Measurements from ENCODE around the gene GRIA3.
"Not testable (repeated sequence)": the region's sequence is repeated elsewhere in the genome, so short reads cannot be mapped to it uniquely, and the experiment has no call there.

Gene GRIA3

DNA sequence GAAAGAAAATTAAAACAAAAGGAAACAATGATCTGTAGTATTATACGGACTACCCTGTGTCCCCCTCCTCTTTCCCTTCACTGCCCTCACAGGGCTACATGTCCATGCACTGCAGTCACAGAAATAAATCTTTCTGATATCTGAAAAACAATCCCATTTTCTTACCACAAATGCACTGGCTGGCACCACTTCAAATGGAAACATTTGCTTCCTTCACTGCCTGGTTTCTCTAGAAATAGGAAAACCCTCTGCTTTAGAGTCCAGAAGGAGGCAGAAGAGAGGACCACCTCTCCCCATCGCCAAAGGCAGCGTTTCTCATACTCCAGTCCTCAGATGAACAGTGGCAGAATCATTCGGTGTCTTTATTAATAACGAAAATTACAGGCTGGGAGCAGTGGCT is 98.2 kb downstream of the GRIA3 start:
- DNase-seq, result no peak

GRCh38 chrX:123283407-123283806 is 99.3 kb downstream of the GRIA3 start:
- DNase-seq, result not testable (repeated sequence)

GRCh38 chrX:123291623-123292022 is 107.5 kb downstream of the GRIA3 start:
- no peak for DNase-seq

- DNase-seq, result no peak
Measured at GRCh38 chrX:123298026-123298425, 113.9 kb downstream of the GRIA3 start.

- no peak for DNase-seq
Measured at GRCh38 chrX:123303429-123303828, 119.4 kb downstream of the GRIA3 start.

DNA sequence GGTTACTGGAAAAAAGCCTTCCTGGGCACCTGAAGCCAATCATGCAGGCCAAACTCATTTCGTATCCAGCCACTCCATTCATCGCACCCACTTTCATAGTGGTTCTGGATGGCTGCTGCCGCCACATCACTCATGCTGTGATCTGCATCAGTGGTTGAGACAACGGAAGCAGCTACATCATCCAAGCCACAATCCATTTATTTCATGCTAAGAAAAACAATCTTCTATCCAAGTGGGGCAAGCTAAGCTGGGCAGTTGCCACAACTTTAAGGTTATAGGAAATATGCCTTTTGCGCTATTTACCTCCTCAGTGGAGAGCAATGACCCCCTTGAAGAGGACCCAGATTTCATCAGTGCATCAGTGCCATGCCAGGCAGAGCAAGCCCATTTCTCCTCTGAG is 124.6 kb downstream of the GRIA3 start:
- DNase-seq, result no peak

GRCh38 chrX:123310112-123310511 is 126.0 kb downstream of the GRIA3 start:
- no peak for DNase-seq

- no peak for DNase-seq
Measured at GRCh38 chrX:123311486-123311885, 127.4 kb downstream of the GRIA3 start.

DNA sequence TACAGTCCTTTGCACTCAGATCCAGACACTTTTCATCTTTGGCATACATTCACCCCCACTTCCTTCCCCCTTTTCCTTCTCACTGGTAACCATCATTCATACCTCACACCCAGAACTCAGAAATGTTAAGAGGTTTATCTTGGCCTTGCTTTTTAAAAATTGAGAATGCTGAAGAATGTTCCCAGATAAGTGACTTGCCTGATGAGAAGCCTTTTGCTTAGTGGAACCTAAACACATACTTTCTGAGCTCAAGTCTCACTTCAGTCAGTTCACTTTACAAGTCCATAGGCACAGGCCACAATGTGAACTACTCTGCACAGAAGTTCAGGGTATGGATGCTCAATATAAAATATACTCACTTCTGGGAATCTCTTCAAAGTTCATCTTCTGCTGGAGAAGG is 129.4 kb downstream of the GRIA3 start:
- DNase-seq, result no peak

GRCh38 chrX:123320622-123321021 is 136.5 kb downstream of the GRIA3 start:
- DNase-seq, result no peak

DNA sequence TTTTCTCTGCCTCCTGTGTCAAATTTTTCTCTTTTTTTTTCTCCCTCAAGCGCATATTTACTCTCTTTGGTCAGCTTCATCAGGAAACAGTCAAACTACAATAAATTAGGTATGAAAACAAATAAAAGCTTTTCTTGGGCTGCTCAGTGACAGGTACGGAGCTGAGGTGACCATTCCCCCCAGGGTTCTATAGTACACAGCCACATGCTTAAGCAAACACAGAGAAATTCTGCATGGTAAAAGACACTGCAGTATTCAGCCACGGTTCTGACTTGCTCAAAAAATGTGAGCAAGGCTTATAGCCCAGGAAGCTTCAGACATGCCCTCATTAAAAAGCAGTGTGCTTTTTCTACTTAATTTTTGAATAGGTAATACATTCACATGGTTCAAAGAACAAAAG is 138.5 kb downstream of the GRIA3 start:
- DNase-seq, result no peak

- DNase-seq, result no peak
Measured at GRCh38 chrX:123324625-123325024, 140.5 kb downstream of the GRIA3 start.

- DNase-seq, result no peak
Measured at GRCh38 chrX:123330229-123330942, 146.3 kb downstream of the GRIA3 start.

- DNase-seq, result no peak
Measured at GRCh38 chrX:123331349-123331748, 147.3 kb downstream of the GRIA3 start.

- DNase-seq, result no peak
Measured at GRCh38 chrX:123331859-123332258, 147.8 kb downstream of the GRIA3 start.

- no peak for DNase-seq
Measured at GRCh38 chrX:123336666-123337065, 152.6 kb downstream of the GRIA3 start.

GRCh38 chrX:123337886-123338639 is 154.0 kb downstream of the GRIA3 start:
- DNase-seq, result no peak

- no peak for DNase-seq
Measured at GRCh38 chrX:123339221-123339905, 155.3 kb downstream of the GRIA3 start.

GRCh38 chrX:123340696-123341095 is 156.6 kb downstream of the GRIA3 start:
- DNase-seq, result no peak

GRCh38 chrX:123348468-123348867 is 164.4 kb downstream of the GRIA3 start:
- no peak for DNase-seq

DNA sequence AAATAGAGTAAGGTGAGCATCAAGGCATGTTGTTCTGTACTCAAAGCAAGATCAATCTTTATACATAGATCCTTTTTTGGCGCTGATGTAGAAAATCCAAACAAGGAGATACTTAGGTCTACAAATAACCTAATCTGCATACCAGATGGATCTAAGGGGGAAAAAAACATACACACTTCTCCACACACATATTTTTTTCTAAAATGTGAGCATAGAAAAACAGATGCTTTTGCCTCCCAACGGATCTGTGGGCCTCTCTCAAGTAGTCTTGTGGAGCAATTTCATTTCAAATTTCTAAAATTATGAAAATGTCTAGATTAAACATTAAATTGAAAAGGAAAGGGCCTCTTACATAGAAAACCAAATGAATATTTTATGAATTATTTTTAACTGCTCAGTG is 166.1 kb downstream of the GRIA3 start:
- no peak for DNase-seq

GRCh38 chrX:123357941-123358340 is 173.9 kb downstream of the GRIA3 start:
- DNase-seq, result no peak

DNA sequence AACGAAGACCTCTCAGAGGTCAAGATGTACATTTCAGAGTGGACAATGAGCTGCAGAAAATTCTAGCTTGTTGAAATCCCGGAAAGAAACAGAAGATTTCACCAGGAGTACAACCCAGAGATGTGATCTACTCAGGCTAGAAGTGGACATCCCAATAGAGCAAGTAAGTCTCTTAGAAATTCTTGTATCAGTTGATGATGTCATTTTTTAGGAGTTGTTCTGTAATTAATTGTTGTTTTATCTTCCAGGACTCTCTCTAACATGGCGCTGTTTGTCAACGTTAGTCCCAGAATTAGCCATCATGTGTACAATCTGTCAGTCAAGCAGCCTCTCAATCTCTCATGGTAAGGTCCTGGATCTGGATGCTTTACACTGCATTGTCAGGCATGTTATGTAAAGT is 174.4 kb downstream of the GRIA3 start:
- no peak for DNase-seq

DNA sequence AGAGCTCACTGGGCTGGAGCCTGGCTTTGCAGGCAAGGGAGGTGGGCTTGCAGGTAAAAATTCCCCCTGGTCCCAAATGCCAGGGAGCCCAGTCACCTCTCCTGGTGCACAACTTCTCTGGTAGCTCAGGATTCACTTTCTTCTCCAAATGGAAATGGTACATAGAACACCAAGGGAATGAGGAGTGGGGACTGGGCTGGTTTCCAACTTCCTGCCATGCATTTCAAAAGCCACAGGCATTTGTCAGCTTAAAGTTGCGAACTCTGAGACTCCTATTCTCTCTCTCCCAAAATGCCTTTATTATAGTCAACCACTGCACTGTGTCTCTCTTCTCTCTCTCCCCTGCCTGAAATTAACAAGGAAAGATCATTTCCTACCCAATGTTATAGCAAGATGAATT is 177.3 kb downstream of the GRIA3 start:
- DNase-seq, result no peak

Measured in hippocampal formation (tissue), 2 donors.